Gastroesophageal sphincter (tissue), 4 donors: ENCODE measurements around the gene PRRG1. TPM values are rescaled to one million over a fixed set of nuclear protein-coding genes. Genes with fewer than 3 reads are reported as not detected.

Experiments
- ATAC-seq: fragments of 150-250 bp; one replicate; pipeline ENCODE4 v1.9.1; 2016; ENCODE audit warnings: mild to moderate bottlenecking, moderate library complexity
- H3K27ac ChIP-seq, 4 donors: fragments of 200-600 bp; sonication (generic) in 3 of 4; 1 replicate in 3 of 4; 2 replicates in 1 of 4; pipeline ENCODE4 v1.5.1; 2016 to 2019
- H3K27me3 ChIP-seq: fragments of 200-600 bp; sonication (generic); one replicate; pipeline ENCODE4 v1.5.1; 2019
- H3K36me3 ChIP-seq, 2 donors: fragments of 200-600 bp; sonication (generic); one replicate each; pipeline ENCODE4 v1.5.1; 2019; ENCODE audit warnings: control low read depth in 1 of 2
- H3K4me1 ChIP-seq, 3 donors: fragments of 200-600 bp; sonication (generic); 1 replicate in 2 of 3; 2 replicates in 1 of 3; pipeline ENCODE4 v1.5.1; 2016 to 2019; ENCODE audit warnings: control low read depth in 2 of 3
- H3K4me3 ChIP-seq, 2 donors: fragments of 200-600 bp; sonication (generic); one replicate each; pipeline ENCODE4 v1.5.1; 2019; ENCODE audit warnings: mild to moderate bottlenecking in 1 of 2, moderate library complexity in 1 of 2
- H3K9me3 ChIP-seq, 3 donors: fragments of 200-600 bp; sonication (generic); one replicate each; pipeline ENCODE4 v1.5.1; 2017 to 2019; ENCODE audit warnings: control low read depth in 2 of 3
- EP300 ChIP-seq: sonication (generic); formaldehyde crosslinking; IDR thresholded peaks from one replicate; pipeline ENCODE4 v1.6.1; 2017; ENCODE audit warnings: antibody characterized with exemption, mild to moderate bottlenecking
- POLR2A ChIP-seq, 2 donors: fragments of 450-650 bp; IDR thresholded peaks; one replicate each; pipeline ENCODE4 v1.6.1; 2017; ENCODE audit warnings: antibody characterized with exemption in 2 of 2, mild to moderate bottlenecking in 2 of 2, moderate library complexity in 1 of 2
- POLR2AphosphoS5 ChIP-seq: sonication (generic); formaldehyde crosslinking; IDR thresholded peaks from one replicate; pipeline ENCODE4 v1.6.1; 2017; ENCODE audit warnings: antibody characterized with exemption
- WGBS, 2 donors: methylation state at CpG; one replicate each; pipeline ENCODE4 v1.1.5; 2018; ENCODE audit warnings: low coverage in 1 of 2; 5-methylcytosine and 5-hydroxymethylcytosine counted together
- total RNA-seq, 4 donors: library from RNA; depleted of rRNA; stranded (reverse); fragments of >200 nt; gene quantifications; one replicate each; pipeline ENCODE4 v1.1.0, GENCODE V29; 2016
- TF ChIP-seq, protein P1 (sequence below), 4 experiments: fragments of 200-600 bp in 2 of 4; fragments of 450-650 bp in 2 of 4; sonication (generic) in 1 of 4; IDR thresholded peaks; one replicate each; pipeline ENCODE4 v1.5.1; 2017 to 2019; ENCODE audit warnings: antibody characterized with exemption in 4 of 4, mild to moderate bottlenecking in 2 of 4, moderate library complexity in 2 of 4

Gene PRRG1
- total RNA-seq, 4 donors from 2014 or later: 5.3 to 13.9 (median 7.0) TPM

DNA sequence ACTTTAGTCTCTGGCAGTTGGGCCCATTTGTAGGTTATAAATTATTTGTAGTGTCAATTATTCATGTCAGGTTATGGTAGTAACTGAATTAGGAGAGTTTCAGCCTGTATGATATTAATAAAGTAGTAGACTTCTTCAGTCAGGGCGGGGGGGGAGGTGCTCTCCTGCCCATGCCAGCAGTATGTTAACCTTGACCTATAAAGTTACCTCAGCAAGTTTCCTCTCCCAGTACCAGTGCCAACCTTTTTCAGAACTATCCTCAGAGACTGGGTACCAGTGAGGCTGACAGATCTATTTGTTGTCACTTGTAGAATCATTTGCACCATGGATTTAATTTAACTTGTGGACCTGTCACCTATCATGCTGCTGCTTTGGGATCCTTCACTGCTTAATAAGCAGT is 88.0 kb downstream of the PRRG1 start:
- H3K36me3 ChIP-seq: no peaks in the 10 kb centered on the region
- no peaks in the 10 kb centered on the region for H3K27me3 ChIP-seq
- no peak overlapping the region for H3K27ac ChIP-seq
- no peaks in the 10 kb centered on the region for H3K9me3 ChIP-seq
- H3K4me1 ChIP-seq: no peaks in the 10 kb centered on the region
- ATAC-seq: no peak
- TF ChIP-seq POLR2A (IDR thresholded peaks at IDR 0.05) (no peak), EP300 (no peak), POLR2AphosphoS5 (no peak)
- TF ChIP-seq, protein P1, sequence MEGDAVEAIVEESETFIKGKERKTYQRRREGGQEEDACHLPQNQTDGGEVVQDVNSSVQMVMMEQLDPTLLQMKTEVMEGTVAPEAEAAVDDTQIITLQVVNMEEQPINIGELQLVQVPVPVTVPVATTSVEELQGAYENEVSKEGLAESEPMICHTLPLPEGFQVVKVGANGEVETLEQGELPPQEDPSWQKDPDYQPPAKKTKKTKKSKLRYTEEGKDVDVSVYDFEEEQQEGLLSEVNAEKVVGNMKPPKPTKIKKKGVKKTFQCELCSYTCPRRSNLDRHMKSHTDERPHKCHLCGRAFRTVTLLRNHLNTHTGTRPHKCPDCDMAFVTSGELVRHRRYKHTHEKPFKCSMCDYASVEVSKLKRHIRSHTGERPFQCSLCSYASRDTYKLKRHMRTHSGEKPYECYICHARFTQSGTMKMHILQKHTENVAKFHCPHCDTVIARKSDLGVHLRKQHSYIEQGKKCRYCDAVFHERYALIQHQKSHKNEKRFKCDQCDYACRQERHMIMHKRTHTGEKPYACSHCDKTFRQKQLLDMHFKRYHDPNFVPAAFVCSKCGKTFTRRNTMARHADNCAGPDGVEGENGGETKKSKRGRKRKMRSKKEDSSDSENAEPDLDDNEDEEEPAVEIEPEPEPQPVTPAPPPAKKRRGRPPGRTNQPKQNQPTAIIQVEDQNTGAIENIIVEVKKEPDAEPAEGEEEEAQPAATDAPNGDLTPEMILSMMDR (IDR thresholded peaks at IDR 0.05): no peak
- 86% methylated on average over 1 of the region's 1 CpG; no CpG with 5 or more reads in 1 of the 2 donors for WGBS, 2 donors
- H3K4me3 ChIP-seq: no peak overlapping the region

DNA sequence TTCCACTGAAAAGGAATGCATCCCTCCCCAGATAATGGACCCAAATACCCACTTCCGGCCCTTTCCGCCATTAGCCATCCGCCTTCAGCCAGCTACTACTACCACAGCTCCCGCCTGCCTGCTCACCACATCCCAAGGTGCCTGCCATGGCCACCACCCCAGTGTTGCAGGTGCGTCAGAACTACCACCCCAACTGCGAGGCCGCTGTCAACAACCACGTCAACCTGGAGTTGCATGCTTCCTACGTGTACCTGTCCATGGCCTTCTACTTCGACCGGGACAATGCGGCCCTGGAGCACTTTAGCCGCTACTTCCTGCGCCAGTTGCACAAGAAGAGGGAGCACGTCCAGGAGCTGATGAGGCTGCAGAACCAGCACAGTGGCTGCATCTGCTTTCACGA is 92.2 kb downstream of the PRRG1 start:
- 100% methylated on average over 4 of the region's 16 CpGs; no CpG with 5 or more reads in 1 of the 2 donors for WGBS, 2 donors
- no peak for ATAC-seq
- Histone ChIP-seq H3K4me1 (no peaks in the 10 kb centered on the region), H3K27ac (no peak overlapping the region), H3K4me3 (no peak overlapping the region), H3K27me3 (no peaks in the 10 kb centered on the region), H3K9me3 (no peaks in the 10 kb centered on the region), H3K36me3 (no peaks in the 10 kb centered on the region)
- TF ChIP-seq EP300: no peak
- TF ChIP-seq POLR2AphosphoS5: no peak
- TF ChIP-seq POLR2A (IDR thresholded peaks at IDR 0.05): no peak
- TF ChIP-seq, protein P1 (IDR thresholded peaks at IDR 0.05): no peak

DNA sequence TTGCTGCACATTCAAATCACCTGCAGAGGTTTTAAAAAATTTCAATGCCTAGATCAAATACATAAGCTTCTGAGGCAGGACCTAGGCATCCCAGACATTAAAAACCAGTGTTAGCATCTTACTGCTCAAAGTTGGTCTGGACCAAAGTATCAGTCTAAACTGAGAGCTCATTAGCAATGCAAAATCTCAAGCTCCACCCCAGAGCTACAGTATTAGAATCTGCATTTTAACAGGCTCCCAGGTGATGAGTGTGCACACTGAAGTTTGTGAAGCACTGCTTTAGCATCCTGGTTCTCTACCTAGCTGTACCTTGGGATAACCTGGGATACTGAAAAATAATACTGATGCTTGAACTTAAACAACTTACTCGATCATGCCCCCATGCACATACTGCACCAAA is 96.0 kb downstream of the PRRG1 start:
- Histone ChIP-seq H3K27ac (no peak overlapping the region), H3K27me3 (no peaks in the 10 kb centered on the region), H3K4me1 (no peaks in the 10 kb centered on the region), H3K4me3 (no peak overlapping the region), H3K9me3 (no peaks in the 10 kb centered on the region), H3K36me3 (no peaks in the 10 kb centered on the region)
- TF ChIP-seq, protein P1 (IDR thresholded peaks at IDR 0.05): no peak
- TF ChIP-seq POLR2AphosphoS5: no peak
- TF ChIP-seq EP300: no peak
- no peak for TF ChIP-seq POLR2A (IDR thresholded peaks at IDR 0.05)
- no peak for ATAC-seq
- 67% methylated on average over 1 of the region's 1 CpG; no CpG with 5 or more reads in 1 of the 2 donors for WGBS, 2 donors

DNA sequence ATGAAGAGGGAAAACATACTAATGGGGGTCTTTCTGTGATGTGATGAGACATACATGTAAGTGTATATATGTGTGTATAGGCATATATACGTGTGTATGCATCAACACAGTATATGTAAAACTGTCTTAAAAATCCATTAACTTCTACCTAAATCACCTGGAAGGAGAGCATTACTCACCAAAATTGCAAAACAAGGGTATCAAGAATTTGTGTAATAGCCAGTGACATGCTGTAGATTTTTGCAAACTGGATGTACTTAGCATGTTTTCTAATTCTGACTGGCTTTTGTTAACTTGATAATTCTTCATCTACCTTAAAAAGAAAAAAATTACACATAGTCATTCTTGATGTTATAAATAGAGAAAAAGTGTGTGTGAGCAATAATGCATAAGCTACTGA is 104.7 kb downstream of the PRRG1 start:
- TF ChIP-seq, protein P1 (IDR thresholded peaks at IDR 0.05): no peak
- no peak for TF ChIP-seq POLR2AphosphoS5
- H3K27me3 ChIP-seq: no peaks in the 10 kb centered on the region
- no peak for ATAC-seq
- no peaks in the 10 kb centered on the region for H3K36me3 ChIP-seq
- H3K27ac ChIP-seq: no peak overlapping the region
- no peak overlapping the region for H3K4me3 ChIP-seq
- H3K9me3 ChIP-seq: no peaks in the 10 kb centered on the region
- H3K4me1 ChIP-seq: no peaks in the 10 kb centered on the region
- whole genome bisulfite sequencing, 2 donors: 60 to 100% methylated on average over 1 of the region's 1 CpG

DNA sequence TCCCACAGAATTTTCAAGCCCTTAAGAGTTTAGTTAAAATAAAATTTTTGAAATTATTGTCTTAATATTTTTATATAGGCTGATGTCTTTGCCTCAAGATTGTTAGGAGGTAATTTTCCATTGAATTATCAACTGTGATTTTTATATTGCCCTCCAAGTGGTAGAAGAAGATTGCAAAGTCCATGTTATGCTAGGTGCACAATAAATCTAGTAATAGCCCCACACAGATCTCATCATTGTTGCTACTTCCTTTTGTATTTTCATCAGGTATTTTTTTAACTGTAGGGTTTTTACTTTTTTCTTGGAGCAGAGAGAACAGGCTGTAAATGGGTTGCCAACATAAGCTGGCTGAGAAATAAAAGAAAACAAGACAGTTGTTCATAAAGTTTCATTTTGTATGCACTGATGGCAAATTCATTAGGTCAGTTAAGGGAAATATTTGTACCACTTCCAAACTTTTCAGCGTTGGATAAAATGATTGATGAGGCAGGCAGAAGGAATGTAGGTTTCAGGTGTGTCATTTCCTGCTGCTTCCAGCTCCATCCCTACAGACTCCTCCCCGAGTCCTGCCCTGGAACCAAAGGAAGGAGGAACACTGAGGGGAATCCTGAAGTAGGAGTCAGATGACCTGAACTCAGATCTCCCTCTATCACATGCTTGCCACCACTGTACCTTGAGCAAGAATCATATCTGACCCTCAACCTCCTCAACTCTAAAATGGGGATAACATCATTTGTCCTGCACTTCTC is 105.5 kb downstream of the PRRG1 start:
- no peaks in the 10 kb centered on the region for H3K9me3 ChIP-seq
- 20% methylated on average over 1 of the region's 2 CpGs; no CpG with 5 or more reads in 1 of the 2 donors for WGBS, 2 donors
- H3K4me3 ChIP-seq: no peak overlapping the region
- no peaks in the 10 kb centered on the region for H3K4me1 ChIP-seq
- no peak for TF ChIP-seq POLR2A (IDR thresholded peaks at IDR 0.05)
- no peaks in the 10 kb centered on the region for H3K27me3 ChIP-seq
- no peak overlapping the region for H3K27ac ChIP-seq
- ATAC-seq: no peak
- H3K36me3 ChIP-seq: no peaks in the 10 kb centered on the region
